GM21723 (cell line): ENCODE results near the gene FBXW10.
"Not testable (repeated sequence)": the region's sequence is repeated elsewhere in the genome, so short reads cannot be mapped to it uniquely, and the experiment has no call there.

ENCODE experiments used
- ATAC-seq: cut with Tn5 transposase; IDR thresholded peaks from one replicate; pipeline ENCODE4 v1.9.1; 2021; ENCODE audit warnings: mild to moderate bottlenecking, moderate library complexity; ENCODE audit not compliant: unreplicated experiment

FBXW10 gene, protein sequence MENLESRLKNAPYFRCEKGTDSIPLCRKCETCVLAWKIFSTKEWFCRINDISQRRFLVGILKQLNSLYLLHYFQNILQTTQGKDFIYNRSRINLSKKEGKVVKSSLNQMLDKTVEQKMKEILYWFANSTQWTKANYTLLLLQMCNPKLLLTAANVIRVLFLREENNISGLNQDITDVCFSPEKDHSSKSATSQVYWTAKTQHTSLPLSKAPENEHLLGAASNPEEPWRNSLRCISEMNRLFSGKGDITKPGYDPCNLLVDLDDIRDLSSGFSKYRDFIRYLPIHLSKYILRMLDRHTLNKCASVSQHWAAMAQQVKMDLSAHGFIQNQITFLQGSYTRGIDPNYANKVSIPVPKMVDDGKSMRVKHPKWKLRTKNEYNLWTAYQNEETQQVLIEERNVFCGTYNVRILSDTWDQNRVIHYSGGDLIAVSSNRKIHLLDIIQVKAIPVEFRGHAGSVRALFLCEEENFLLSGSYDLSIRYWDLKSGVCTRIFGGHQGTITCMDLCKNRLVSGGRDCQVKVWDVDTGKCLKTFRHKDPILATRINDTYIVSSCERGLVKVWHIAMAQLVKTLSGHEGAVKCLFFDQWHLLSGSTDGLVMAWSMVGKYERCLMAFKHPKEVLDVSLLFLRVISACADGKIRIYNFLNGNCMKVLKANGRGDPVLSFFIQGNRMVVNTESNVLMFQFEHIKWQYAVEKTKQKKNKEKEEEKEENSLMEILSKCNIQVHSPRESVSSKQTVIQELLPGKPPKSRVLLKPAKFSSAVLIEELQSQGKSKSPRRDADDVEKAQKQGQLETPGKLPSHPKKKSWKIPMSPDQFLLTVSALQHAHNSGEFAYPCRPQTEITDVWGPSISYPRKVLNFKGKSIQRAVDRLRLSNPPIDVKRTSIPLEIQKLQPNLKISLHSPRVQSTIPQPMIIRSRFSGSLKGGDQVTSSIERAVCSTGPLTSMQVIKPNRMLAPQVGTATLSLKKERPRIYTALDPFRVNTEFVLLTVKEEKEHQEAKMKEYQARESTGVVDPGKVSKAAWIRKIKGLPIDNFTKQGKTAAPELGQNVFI

DNA sequence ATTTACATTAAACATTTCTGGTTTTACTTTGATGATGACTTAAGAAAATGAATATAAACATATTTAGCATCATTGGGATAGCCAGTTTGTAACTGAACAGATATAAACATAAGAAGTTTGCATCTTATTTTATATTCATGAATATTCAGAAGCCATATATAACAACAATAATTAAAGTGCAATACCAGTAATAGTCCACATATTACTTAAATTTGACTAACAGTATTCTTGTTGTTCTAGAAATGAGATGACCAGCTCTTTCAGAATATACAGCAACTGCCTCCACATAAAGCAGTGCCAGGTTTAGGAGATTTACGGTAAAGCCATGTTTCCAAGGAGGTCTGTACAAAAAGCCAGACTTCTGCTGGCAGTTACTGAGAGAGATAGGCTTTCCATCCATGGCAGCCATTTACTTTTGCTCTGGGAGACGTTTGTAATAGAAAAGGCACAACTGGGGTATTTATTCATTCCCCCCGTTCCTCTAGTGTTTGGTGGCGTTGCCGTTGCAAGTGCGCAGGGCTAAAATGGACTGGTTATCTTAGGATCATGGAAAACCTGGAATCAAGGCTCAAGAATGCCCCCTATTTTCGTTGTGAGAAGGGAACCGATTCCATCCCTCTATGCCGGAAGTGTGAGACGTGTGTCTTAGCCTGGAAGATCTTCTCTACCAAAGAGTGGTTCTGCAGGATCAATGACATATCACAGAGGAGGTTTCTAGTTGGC, at the start of gene FBXW10:
Gene FBXW10 (plus strand): TSS at position 356 of the 723 bp plus-strand sequence. CDS start 191 bp downstream, at position 547.
- ATAC-seq = not testable (repeated sequence)

DNA sequence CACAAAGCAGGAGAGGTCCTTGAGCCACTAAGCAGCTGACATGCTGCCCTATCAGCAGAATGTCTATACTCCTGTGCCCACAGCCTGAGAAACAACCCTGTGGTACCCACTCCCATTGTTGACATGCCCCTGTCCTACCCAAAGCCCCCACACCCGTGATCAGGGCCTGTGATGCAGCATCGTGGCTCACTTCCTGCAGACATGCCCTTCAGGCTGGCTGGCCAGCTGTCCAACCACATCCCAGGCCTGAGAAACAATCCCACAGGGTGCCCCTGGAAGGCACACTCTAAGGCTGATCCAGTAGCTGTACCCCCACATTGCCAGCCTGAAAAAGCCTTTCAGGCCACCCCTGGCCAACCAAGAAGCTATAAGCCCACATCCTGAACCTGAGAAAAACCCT, 48.7 kb upstream of the FBXW10 start:
- ATAC-seq = not testable (repeated sequence)

DNA sequence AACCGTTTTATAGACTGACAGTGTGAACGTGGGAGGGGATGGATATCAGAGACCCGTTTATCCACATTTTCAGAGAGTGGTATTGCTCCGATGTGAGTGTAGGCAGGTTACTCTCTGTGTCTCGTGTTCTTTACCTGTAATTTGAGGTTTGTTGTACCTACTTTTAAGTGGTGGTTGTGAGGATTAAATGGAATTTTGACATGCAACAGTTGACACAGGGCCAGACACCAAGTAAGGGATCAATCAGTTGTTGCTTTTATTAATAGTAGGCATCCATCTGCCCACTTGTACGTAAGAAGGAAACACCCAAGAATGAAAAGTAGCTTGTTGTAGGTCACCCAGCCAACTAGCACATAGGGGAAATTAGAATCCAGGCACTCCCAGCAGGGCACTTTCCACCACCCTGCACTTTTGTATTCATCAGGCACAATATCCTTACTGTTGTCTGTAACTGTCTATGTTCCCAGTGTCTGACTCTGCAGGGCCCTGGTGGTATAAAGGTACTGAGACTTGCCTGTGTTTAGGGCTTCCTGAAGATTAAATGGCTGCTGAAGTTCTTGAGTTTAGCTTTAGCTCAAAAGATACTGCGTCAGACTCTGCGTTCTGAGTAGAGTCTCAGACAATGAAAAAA, 45.3 kb upstream of the FBXW10 start:
- ATAC-seq = not testable (repeated sequence)

DNA sequence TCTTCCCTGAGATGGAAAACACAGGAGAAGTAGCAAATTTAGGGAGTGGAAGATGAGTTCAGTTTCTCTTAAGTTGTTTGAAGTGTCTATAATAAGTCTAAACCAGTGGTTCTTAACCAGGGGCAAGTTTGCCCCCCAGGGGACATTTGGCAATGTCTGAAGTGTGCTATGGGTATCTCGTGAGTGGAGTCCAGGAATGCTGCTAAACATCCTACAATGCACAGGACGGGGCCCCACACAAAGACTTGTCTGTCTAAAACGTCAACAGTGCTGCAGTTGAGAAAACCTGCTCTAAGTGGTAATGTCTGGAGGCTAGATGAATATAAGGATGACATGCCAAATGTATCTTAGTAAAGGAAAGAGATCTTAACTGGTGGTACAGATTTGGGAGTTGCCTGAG, 37.9 kb upstream of the FBXW10 start:
- not testable (repeated sequence) for ATAC-seq

DNA sequence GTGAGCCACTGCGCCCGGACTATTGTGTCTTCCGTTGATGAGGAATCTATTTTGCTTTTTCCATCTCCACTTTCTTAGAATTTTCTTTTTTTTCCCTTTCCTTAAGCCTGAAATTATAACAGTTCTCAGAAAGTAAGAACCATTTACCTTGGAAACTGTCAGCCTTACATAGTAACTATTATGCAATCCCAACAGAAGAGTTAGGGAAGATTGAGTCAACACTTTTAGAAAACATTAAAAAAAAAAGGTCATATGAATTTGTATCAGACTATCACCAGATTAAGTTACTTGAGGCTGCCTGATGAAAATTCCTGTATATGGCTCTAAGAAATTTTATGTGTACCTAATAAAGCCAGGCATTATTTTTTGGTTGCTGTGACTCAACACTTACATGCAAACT, 35.6 kb upstream of the FBXW10 start:
- not testable (repeated sequence) for ATAC-seq

DNA sequence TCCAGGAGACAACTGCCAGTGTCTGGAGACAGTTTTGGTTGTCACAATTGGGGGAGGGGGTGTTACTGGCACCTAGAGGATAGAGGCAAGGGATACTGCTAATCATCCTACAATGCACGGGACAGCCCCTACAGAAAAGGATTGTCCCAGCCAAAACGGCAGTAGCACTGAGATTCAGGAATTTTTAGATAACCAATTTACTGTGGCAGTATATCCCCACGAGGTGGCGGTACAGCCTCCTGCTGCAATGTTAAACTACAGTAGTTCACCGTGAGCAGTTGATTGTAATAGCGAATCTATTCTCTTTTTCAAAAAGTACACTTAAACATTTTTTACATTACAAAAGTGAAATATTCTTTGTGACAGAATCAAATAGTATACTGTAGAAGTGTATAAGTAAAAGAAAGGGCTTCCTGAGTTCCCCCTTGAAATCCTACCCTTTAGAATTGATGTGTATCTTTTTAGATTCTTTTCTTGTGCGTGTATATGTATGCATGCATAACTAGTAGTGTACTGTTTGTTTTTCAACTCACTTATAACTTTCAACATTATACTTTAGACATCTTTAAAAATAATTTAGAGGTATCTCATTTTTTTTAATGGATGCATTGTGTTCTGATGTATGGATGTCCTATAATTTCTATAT, 31.4 kb upstream of the FBXW10 start:
- ATAC-seq = not testable (repeated sequence)

DNA sequence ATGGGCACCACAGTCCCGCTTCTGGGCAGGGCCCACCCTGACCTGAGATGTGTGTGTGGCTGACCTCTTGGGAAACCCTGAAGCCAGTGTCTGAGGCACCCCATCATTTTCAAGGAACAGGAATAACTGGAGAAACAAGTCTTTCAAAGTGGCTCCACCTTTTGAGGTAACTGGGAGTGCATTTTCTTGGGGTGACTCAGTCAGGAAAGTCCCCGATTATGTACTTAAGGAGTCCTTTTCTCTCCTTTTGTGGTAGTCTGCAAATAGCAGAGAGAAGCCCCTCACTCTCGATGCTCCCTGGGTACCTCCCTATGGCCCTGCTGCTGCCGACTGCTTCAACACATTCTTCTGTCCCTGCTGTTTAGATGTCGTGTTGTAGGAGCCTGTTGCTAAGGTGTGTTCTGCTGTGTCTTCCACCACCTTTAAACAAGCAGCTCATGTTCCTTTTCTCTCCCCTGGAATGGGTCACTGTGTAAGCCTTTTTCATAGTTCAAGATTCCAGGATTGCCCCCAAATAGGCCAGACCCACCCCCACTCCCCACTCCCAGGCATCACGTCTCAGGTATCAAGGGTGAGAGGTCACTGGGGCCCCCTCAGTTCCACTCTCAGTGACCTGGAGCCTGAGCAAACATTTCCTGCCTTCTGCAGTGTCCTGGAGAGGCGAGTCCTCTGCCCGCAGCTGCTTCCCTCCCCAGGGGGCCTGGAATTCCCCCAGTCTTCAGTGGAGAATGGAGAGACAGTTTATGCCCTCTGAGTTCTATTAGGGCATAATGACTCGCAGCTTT, 25.0 kb upstream of the FBXW10 start:
- not testable (repeated sequence) for ATAC-seq

DNA sequence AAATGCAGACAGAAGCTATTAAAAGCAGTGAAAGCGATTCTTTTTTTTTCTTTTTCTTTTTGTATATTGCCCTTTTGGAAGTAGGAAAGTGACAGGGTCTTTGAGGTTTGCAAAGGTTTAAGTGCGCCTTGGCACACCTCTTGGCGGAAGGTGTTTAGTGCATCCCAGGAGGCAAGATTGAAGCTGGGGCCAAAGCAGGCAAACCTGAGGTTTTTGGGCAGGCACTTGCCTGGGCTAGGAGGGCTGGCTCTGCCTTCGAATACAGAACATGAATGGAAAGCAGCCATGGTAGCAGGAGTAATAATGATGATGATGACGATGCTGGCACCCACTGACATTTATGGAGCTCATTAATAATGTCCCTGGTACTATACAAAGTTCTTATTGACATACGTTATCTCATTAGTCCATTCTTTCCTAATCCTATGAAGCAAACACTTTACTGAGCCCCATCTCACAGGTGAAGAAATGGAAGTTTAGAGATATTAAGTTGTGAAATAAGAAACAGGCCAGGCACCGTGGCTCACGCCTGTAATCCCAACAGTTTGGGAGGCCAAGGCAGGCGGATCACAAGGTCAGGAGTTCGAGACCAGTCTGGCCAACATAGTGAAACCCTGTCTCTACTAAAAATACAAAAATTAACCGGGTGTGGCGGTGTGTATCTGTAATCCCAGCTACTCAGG, 24.3 kb upstream of the FBXW10 start:
- ATAC-seq = not testable (repeated sequence)

DNA sequence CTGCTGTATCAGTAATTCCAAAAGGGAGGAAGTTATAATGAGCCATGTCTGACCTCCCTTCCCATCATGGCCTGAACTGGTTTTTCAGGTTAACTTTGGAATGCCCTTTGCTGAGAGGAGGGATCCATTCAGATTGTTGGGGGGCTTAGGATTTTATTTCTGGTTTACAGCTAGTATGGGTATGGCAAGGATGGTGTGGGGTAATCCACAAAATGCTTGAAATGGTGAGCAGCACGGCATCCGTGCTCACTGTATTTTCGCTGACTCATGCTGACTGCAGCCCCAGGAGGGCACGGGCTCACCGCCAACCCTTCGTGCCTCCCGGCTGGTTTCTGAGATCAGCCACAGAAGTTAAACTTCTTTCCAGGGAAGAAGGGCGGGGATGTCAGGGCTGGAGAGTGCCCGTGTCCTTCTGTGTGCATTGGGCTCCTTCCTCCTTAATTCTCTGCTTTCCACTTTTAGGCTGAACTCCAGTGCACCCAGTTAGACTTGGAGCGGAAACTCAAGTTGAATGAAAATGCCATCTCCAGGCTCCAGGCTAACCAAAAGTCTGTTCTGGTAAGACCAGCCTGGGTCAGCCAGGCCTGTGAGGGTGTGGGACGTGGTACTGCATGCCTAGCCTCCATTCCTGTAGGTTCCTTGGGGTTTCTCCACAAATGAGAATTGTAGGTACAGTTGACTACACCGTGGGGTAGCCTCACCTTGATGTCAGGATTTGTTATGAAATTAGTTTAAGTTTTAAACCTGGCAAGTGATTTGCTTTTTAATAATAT, 21.9 kb upstream of the FBXW10 start:
- ATAC-seq = not testable (repeated sequence)

DNA sequence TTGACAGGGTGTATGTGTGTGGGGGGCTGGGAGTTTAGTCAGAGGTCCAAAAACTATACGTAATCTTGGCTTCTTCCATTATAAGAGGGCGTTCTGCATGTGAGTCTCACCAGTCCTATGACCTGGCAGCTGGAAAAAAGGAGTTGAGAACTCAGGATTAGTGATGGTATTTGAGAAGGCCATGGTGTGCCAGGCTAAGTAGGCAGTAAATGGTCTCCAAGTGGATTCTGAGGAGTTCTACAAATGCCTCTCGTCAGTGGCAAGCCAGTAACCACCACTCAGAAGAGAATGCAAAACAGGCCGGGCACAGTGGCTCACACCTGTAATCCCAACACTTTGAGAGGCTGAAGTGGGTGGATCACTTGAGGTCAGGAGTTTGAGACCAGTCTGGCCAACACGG, 21.2 kb upstream of the FBXW10 start:
- not testable (repeated sequence) for ATAC-seq

DNA sequence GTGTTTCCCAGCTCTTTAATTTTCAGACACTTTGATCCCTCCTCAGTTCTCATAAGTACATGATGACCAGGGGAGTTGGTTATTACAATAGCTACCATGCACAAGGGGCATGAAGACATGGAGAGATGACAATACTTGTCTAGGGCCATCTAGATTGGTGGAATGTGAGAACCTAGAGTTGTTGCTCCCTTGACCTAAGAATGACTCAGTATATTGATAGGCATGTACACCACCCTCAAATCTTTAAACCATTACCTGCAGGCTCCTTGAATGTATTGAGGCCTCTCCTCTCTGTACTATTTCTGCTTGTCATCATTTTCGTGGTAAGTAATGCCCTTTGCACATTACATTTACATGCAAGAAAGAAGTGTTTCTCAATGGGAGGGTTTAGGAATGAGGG, 20.3 kb upstream of the FBXW10 start:
- ATAC-seq = not testable (repeated sequence)

DNA sequence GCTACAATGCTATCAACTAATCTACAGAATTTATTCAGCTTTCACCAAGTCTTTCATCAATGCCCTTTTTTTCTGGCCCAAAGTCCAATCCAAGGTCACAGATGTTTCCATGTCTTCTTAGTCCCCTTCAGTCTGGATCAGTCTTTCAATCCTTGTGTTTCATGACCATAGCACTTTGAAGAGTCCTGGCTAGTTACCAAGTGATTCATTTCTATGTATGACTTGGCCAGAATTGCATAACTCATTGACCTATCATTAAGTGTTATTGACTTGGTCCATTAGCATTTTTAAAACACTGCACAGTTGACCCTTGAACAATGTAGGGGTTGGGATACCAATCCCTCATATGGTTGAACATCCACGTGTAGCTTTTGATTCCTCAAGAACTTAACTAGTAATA, 11.4 kb upstream of the FBXW10 start:
- not testable (repeated sequence) for ATAC-seq

DNA sequence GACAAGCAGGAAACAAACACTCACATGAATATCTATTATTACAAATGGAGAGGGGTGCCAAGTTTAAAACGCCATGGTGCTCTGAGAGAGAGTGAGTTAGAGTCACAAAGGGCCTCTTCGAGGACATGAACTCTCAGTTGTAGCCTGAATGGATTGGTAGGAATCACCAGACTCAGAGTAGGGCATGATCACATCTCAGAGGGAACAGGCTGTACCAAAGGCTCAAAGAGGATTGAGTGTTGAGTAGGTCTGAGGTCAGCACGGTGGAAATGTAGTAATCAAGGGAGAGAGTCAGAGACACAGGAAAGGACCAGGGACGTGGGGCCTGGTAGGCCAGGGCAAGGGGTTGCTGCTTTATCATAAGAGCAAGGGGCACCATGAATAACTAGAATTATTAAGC, 10.5 kb upstream of the FBXW10 start:
- not testable (repeated sequence) for ATAC-seq

DNA sequence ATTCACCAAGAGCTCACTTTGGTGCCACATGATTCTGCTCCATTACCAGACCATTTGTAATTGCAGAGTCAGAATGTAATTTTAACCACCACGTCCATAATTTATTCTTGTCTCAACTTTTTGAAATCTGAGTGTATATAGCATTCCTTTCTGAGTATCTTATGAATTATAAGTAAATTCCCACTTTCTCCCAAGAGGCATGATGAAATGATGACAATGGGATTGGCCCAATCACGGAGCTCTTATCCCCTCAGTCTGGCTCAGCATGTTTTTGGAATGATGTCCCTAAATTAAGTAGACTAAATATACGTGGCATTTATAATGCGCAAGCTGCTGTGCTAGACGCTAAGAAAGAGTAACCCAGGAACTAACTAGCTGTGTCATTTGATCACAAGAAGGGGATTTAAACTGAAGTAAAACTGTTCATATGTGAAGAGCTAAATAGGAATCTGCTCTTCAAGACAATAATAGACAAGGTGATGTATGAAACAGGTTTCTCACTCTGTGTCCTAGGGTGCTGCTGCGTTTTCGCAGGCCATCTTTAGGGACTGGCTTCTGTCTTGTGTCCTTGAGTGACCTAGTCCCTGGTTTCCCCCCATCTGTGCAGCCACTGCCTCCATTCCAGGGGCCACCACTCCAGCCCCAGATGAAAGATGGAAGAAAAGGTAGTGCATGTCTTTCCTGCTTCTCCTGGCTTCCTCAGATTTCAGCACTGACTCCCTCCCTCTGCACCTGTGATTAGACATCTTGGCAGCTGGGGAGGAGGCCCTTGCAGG, 4.0 kb upstream of the FBXW10 start:
- ATAC-seq = not testable (repeated sequence)

DNA sequence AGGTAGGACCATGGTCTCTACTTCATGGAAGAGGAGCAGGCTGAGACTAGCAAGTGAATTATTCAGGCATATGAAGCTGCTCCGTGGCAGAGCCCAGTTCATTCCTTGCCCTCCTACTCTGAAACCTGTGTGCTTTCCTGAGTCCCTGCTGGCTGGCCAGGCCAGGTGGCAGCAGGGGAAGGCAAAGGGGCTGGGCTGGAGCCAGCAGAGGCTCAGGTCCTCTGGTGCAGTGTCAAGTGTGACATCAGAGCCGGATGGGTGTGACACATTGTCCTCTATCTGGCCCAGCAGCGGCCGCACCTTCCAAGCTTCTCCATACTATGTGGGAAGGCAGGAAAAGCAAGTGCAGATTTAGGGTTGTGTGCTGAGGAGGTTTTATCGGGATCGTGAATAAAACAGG, 2.6 kb upstream of the FBXW10 start:
- not testable (repeated sequence) for ATAC-seq

DNA sequence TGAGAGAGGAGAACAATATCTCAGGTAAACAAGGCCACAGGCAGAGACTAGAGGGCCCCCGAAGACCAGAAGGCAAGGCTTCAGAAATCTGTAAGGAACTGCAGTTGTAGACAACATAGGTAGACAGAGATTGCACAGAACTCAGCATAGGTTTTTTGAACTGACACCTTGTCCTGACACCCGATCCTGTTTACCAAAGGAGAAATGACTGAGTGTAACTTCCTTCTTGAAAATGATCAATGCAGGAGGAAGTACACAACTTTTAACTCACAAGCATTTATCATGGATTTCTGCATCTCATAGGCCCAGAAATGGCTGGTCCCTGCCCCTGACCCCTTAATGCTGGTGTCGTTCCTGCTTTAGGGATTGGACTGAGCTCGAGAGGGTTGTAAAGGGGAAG, 872 bp downstream of the FBXW10 start:
- ATAC-seq = not testable (repeated sequence)

DNA sequence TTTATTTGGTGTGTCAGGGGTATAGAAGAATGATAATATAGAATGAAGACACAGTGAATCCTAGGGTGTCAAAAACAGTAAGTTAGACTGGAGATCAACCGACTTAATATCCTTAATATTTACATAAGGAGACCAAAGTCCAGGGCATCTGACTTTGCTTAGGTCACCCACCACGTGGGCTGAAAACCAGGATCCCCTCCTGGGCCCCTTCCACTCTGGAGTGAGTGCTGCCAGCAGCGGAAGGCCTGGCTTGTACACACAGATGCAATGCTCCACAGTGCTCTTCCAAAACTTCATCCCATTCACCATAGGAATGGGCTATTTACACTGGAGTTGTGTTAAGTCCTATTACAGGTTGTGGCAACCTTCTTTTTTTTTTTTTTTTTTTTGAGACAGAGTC, 2.7 kb downstream of the FBXW10 start:
- not testable (repeated sequence) for ATAC-seq
